ENCODE measurements around the gene SLC47A2.

SLC47A2 gene

GRCh38 chr17:19645734-19646201, 70.6 kb downstream of the SLC47A2 start:
- DNase-seq (ENCODE audit: low read depth in 2 of 2) = peak; percentile 30 to 34

GRCh38 chr17:19644493-19645210, 71.7 kb downstream of the SLC47A2 start:
- no peak for DNase-seq (ENCODE audit: low read depth in 2 of 2)

- DNase-seq (ENCODE audit: low read depth in 2 of 2) = no peak
Measured at GRCh38 chr17:19642373-19642893, 74.0 kb downstream of the SLC47A2 start.

- DNase-seq (ENCODE audit: low read depth in 2 of 2) = no peak
Measured at GRCh38 chr17:19641687-19642372, 74.6 kb downstream of the SLC47A2 start.

GRCh38 chr17:19631905-19632304, 84.5 kb downstream of the SLC47A2 start:
- DNase-seq (ENCODE audit: low read depth in 2 of 2) = no peak

- DNase-seq (ENCODE audit: low read depth in 2 of 2) = no peak
Measured at GRCh38 chr17:19630661-19631060, 85.7 kb downstream of the SLC47A2 start.

GRCh38 chr17:19630035-19630434, 86.3 kb downstream of the SLC47A2 start:
- DNase-seq (ENCODE audit: low read depth in 2 of 2) = no peak

GRCh38 chr17:19629449-19629848, 86.9 kb downstream of the SLC47A2 start:
- no peak for DNase-seq (ENCODE audit: low read depth in 2 of 2)

All from stimulated activated CD4-positive, alpha-beta T cell treated with anti-CD3 and anti-CD28 coated beads, Interleukin-1b, Interleukin-23, amount 100 ng/mL, for 4 hours (primary cell).